SH-SY5Y (cell line): ENCODE data around the gene SELENOH.

Experiments used
- GATA2 ChIP-seq: IDR thresholded peaks from 2 replicates; pipeline ENCODE4 v1.6.1; 2011; ENCODE audit warnings: mild to moderate bottlenecking, low read depth, low read length
- GATA3 ChIP-seq: IDR thresholded peaks from 2 replicates; pipeline ENCODE4 v1.6.1; 2011; ENCODE audit warnings: low read depth, mild to moderate bottlenecking, low read length, moderate library complexity

GRCh38 chr11:57741132-57742086 is at the start of gene SELENOH:
- TF ChIP-seq GATA2 (no peak), GATA3 (no peak)
